CD4-positive, alpha-beta T cell (primary cell): ENCODE data around the gene ZNF775. TPM values are rescaled to one million over a fixed set of nuclear protein-coding genes. Genes with fewer than 3 reads are reported as not detected.

Source experiments
- ATAC-seq: fragments of 200-7000 bp; cut with Tn5 transposase; one replicate; pipeline ENCODE4 v1.10.0; 2022; ENCODE audit warnings: mild to moderate bottlenecking; ENCODE audit not compliant: poor library complexity
- CTCF ChIA-PET: fragments of 350-600 bp; sonication (Branson Sonifier 250); formaldehyde crosslinking; loops from one replicate; lab custom pipeline; 2021; ENCODE audit warnings: antibody characterized with exemption, inconsistent platforms; lab: Charles Lee
- POLR2A ChIA-PET: fragments of 350-600 bp; sonication (Branson Sonifier 250); formaldehyde crosslinking; loops from one replicate; lab custom pipeline; 2021; ENCODE audit warnings: antibody characterized with exemption, inconsistent platforms; lab: Charles Lee
- DNase-seq, 14 experiments: peaks; one replicate each; pipeline ENCODE4 v3.0.0-alpha.2; 2013 to 2020; ENCODE audit warnings: mixed read lengths in 2 of 14
- H3K27ac ChIP-seq, 2 donors: one replicate each; pipeline versions ENCODE4 v1.5.1 to v1.7.0; 2013; ENCODE audit warnings: low read length in 2 of 2, low read depth in 1 of 2, mild to moderate bottlenecking in 1 of 2
- H3K27me3 ChIP-seq, 2 experiments: 1 replicate in 1 of 2; 2 replicates in 1 of 2; pipeline versions ENCODE4 v1.6.1 to v1.7.0; 2013; ENCODE audit warnings: low read length in 2 of 2, control low read depth in 1 of 2, mild to moderate bottlenecking in 1 of 2, moderate library complexity in 1 of 2; ENCODE audit not compliant: insufficient read depth in 2 of 2, control insufficient read depth in 1 of 2
- H3K36me3 ChIP-seq: one replicate; pipeline ENCODE4 v1.6.1; 2013; ENCODE audit warnings: low read length, control low read depth; ENCODE audit not compliant: insufficient read depth
- H3K4me1 ChIP-seq: one replicate; pipeline ENCODE4 v1.6.1; 2013; ENCODE audit warnings: low read length, control low read depth; ENCODE audit not compliant: insufficient read depth
- H3K4me3 ChIP-seq: one replicate; pipeline ENCODE4 v1.5.1; 2013; ENCODE audit warnings: mild to moderate bottlenecking, low read length, moderate library complexity
- H3K9me3 ChIP-seq, 2 experiments: 1 replicate in 1 of 2; 2 replicates in 1 of 2; pipeline versions ENCODE4 v1.6.1 to v1.7.0; 2013; ENCODE audit warnings: low read length in 2 of 2, mild to moderate bottlenecking in 2 of 2, control low read depth in 1 of 2, moderate library complexity in 1 of 2; ENCODE audit not compliant: control insufficient read depth in 1 of 2, insufficient read depth in 1 of 2
- H3K27ac Mint-ChIP-seq: one replicate; pipeline ENCODE4 v1.8.0; 2020; ENCODE audit warnings: mixed read lengths
- H3K27me3 Mint-ChIP-seq: one replicate; pipeline ENCODE4 v1.8.0; 2021; ENCODE audit warnings: mixed read lengths
- H3K36me3 Mint-ChIP-seq: one replicate; pipeline ENCODE4 v1.8.0; 2021; ENCODE audit warnings: low read depth, mixed read lengths
- H3K4me1 Mint-ChIP-seq: one replicate; pipeline ENCODE4 v1.8.0; 2021; ENCODE audit warnings: low read depth, mixed read lengths
- H3K4me3 Mint-ChIP-seq: one replicate; pipeline ENCODE4 v1.8.0; 2020; ENCODE audit warnings: mild to moderate bottlenecking, mixed read lengths
- H3K9me3 Mint-ChIP-seq: one replicate; pipeline ENCODE4 v1.8.0; 2020; ENCODE audit warnings: mixed read lengths
- CTCF ChIP-seq: fragments of 200-600 bp; IDR thresholded peaks from one replicate; pipeline ENCODE4 v1.8.0; 2022; ENCODE audit warnings: antibody characterized with exemption, mild to moderate bottlenecking
- intact Hi-C, 2 experiments: fragments of 100-400 bp; cut with DNase I in 1 of 2; cut with micrococcal nuclease in 1 of 2; formaldehyde crosslinking; loops; one replicate each; pipeline versions ENCODE4 v1.15.1 to v1.9.0; 2023 to 2025; cut with DNase I, micrococcal nuclease
- total RNA-seq, 174 experiments: library from RNA in 2 of 174; stranded (reverse) in 2 of 174; gene quantifications; one replicate each; pipeline ENCODE4 v1.2.3 and lab custom pipeline; 2021 to 2026

ZNF775 gene
- total RNA-seq, 2 experiments from 2014 or later: 0.38 to 0.45 TPM

- H3K36me3 ChIP-seq: peaks cover 7% of the 10 kb centered on the region
- DNase-seq: peak in 1 of 14 experiments; percentile 8
- H3K27me3 Mint-ChIP-seq: no peaks in the 10 kb centered on the region
- no peak overlapping the region for H3K27ac ChIP-seq
- no peaks in the 10 kb centered on the region for H3K9me3 ChIP-seq
- H3K4me1 Mint-ChIP-seq: peaks cover 22% of the 10 kb centered on the region
- no peaks in the 10 kb centered on the region for H3K9me3 Mint-ChIP-seq
- ChIA-PET CTCF (interaction anchor here (1.2 kb wide), 1 partner anchor 44 kb away, joined by 4 read pairs; no protein-coding TSS in a partner anchor), POLR2A (no interaction called here)
- peaks cover 10% of the 10 kb centered on the region for H3K36me3 Mint-ChIP-seq
- no peak for ATAC-seq
- H3K27me3 ChIP-seq: no peaks in the 10 kb centered on the region
- H3K4me1 ChIP-seq: peaks cover 22% of the 10 kb centered on the region
- TF ChIP-seq CTCF: no peak
- H3K4me3 Mint-ChIP-seq: no peak overlapping the region
- H3K4me3 ChIP-seq: no peak overlapping the region
- intact Hi-C loops: no loop called here
- H3K27ac Mint-ChIP-seq: peak overlapping the region; percentile 43
Measured at GRCh38 chr7:150400788-150401423, 21.8 kb downstream of the ZNF775 start.

- Mint-ChIP-seq H3K4me3 (no peak overlapping the region), H3K9me3 (no peaks in the 10 kb centered on the region), H3K4me1 (peaks cover 27% of the 10 kb centered on the region), H3K27me3 (no peaks in the 10 kb centered on the region), H3K36me3 (peaks cover 11% of the 10 kb centered on the region), H3K27ac (peak overlapping the region; percentile 43)
- ATAC-seq (no peak), DNase-seq (no peak)
- Histone ChIP-seq H3K36me3 (peaks cover 6% of the 10 kb centered on the region), H3K27ac (no peak overlapping the region), H3K4me1 (peaks cover 25% of the 10 kb centered on the region), H3K27me3 (no peaks in the 10 kb centered on the region), H3K9me3 (no peaks in the 10 kb centered on the region), H3K4me3 (no peak overlapping the region)
- intact Hi-C loops: no loop called here
- POLR2A ChIA-PET: interaction anchor here (0.9 kb wide), 1 partner anchor 24 kb away, joined by 3 read pairs; no protein-coding TSS in a partner anchor
- no peak for TF ChIP-seq CTCF
- CTCF ChIA-PET: interaction anchor here (1.2 kb wide), 1 partner anchor 44 kb away, joined by 4 read pairs; no protein-coding TSS in a partner anchor
Measured at GRCh38 chr7:150401424-150401790, 22.3 kb downstream of the ZNF775 start.

GRCh38 chr7:150401861-150402631 is 22.9 kb downstream of the ZNF775 start:
- Histone ChIP-seq H3K27me3 (no peaks in the 10 kb centered on the region), H3K36me3 (peaks cover 3% of the 10 kb centered on the region), H3K4me3 (no peak overlapping the region), H3K4me1 (peaks cover 30% of the 10 kb centered on the region), H3K27ac (no peak overlapping the region), H3K9me3 (no peaks in the 10 kb centered on the region)
- Mint-ChIP-seq H3K4me1 (peaks cover 31% of the 10 kb centered on the region), H3K36me3 (peaks cover 14% of the 10 kb centered on the region), H3K27ac (no peak overlapping the region), H3K27me3 (no peaks in the 10 kb centered on the region), H3K4me3 (peak overlapping the region; percentile 71), H3K9me3 (no peaks in the 10 kb centered on the region)
- TF ChIP-seq CTCF: no peak
- DNase-seq (peak in 1 of 14 experiments; percentile 2), ATAC-seq (no peak)
- ChIA-PET CTCF (interaction anchor here (1.2 to 1.3 kb wide), 2 partner anchors 9 to 45 kb away, joined by 3 to 4 read pairs; no protein-coding TSS in a partner anchor), POLR2A (interaction anchor here (0.9 to 6.0 kb wide), 2 partner anchors 25 to 34 kb away, joined by 3 to 76 read pairs; partner anchors contain the start of gene REPIN1)
- intact Hi-C loops: loop anchor here in 1 of 2 experiments (2.0 kb wide), 1 partner anchor 21 kb away; no protein-coding TSS in a partner anchor
